Loucy (cell line): ENCODE results near the gene ZNF385D.

Experiments
- CTCF ChIP-seq: fragments of 200-600 bp; sonication (generic); conservative IDR thresholded peaks from 2 replicates; pipeline ENCODE4 v1.5.1; 2014; ENCODE audit warnings: mild to moderate bottlenecking, antibody characterized with exemption, low read length
- EZH2phosphoT487 ChIP-seq: fragments of 200-600 bp; IDR thresholded peaks from 2 replicates; pipeline ENCODE4 v1.6.1; 2018; ENCODE audit warnings: antibody characterized with exemption, mild to moderate bottlenecking, moderate library complexity, borderline replicate concordance

- no peak for TF ChIP-seq CTCF
- TF ChIP-seq EZH2phosphoT487, result no peak
Observed at GRCh38 chr3:21691036-21691435, 60.0 kb downstream of the ZNF385D start.
